K562 (cell line): ENCODE results near the gene ELMO3. TPM values are rescaled to one million over a fixed set of nuclear protein-coding genes. Genes with fewer than 3 reads are reported as not detected.

Source experiments
- ATAC-seq: fragments of 200-7000 bp; cut with Tn5 transposase; 3 replicates; pipeline ENCODE4 v1.9.1; 2020; ENCODE audit warnings: moderate library complexity
- BruUV-seq: library from RNA; stranded (reverse); fragments of 400-500 nt; replicated peaks from 2 replicates; lab custom pipeline; 2021; lab: Mats Ljungman, UMichigan
- CTCF ChIA-PET: fragments of 300-600 bp; formaldehyde crosslinking; extraction: SDS; loops from one replicate; lab custom pipeline; 2021; ENCODE audit warnings: low intra/inter-chr PET ratio; lab: Yijun Ruan, JAX
- POLR2A ChIA-PET: fragments of 300-600, 350-650 bp; sonication (Branson Sonifier 250); formaldehyde crosslinking; extraction: SDS; loops from one replicate; lab custom pipeline; 2021; ENCODE audit warnings: antibody characterized with exemption, inconsistent platforms; lab: Yijun Ruan, JAX
- DNase-seq, 4 experiments: peaks; one replicate each; pipeline versions ENCODE4 v3.0.0 to v3.0.0-alpha.2; 2011 to 2018; ENCODE audit warnings: low spot score in 3 of 4, mixed read lengths in 3 of 4; ENCODE audit errors: extremely low read depth in 1 of 4
- FAIRE-seq: peaks from 2 replicates; lab custom pipeline; 2011; peaks lifted over from hg19 to GRCh38; lab: Jason Lieb, UNC
- H2AFZ ChIP-seq: 2 replicates; pipeline ENCODE4 v1.6.0; 2011; ENCODE audit warnings: low read depth, low read length, control low read depth, inconsistent platforms
- H3K27ac ChIP-seq: fragments of 200-600 bp; 3 replicates; pipeline ENCODE4 v1.8.0; 2011; ENCODE audit warnings: low read depth, mild to moderate bottlenecking, control low read depth, inconsistent platforms, low read length, moderate library complexity, mixed read lengths; ENCODE audit errors: extremely low read depth
- H3K27me3 ChIP-seq, 2 experiments: fragments of 300-600 bp in 1 of 2; 2 replicates in 1 of 2; 3 replicates in 1 of 2; pipeline versions ENCODE4 v1.6.0 to v1.8.0; 2011; ENCODE audit warnings: inconsistent platforms in 2 of 2, low read length in 2 of 2, mild to moderate bottlenecking in 1 of 2, mixed read lengths in 1 of 2, moderate library complexity in 1 of 2; ENCODE audit not compliant: control insufficient read depth in 2 of 2, insufficient read depth in 2 of 2
- H3K36me3 ChIP-seq: fragments of 300-600 bp; 3 replicates; pipeline ENCODE4 v1.8.0; 2011; ENCODE audit warnings: mild to moderate bottlenecking, low read length, inconsistent platforms; ENCODE audit not compliant: control insufficient read depth, insufficient read depth
- H3K4me1 ChIP-seq, 2 experiments: fragments of 200-600 bp in 1 of 2; replicated peaks in 1 of 2; 2 replicates in 1 of 2; 3 replicates in 1 of 2; pipeline versions ENCODE4 v1.5.1 to v1.8.0; 2011; ENCODE audit warnings: inconsistent platforms in 2 of 2, low read length in 2 of 2, mild to moderate bottlenecking in 1 of 2, mixed read lengths in 1 of 2, moderate library complexity in 1 of 2; ENCODE audit not compliant: control insufficient read depth in 2 of 2, insufficient read depth in 2 of 2
- H3K4me2 ChIP-seq: 2 replicates; pipeline ENCODE4 v1.6.1; 2011; ENCODE audit warnings: low read length, control low read depth, inconsistent platforms, mixed read lengths; ENCODE audit not compliant: insufficient read depth
- H3K4me3 ChIP-seq: fragments of 200-600 bp; sonication (generic), shearing (Covaris generic); 2 replicates; pipeline ENCODE4 v1.5.1; 2016; ENCODE audit warnings: control low read depth, inconsistent platforms
- H3K79me2 ChIP-seq: fragments of 200-600 bp; 3 replicates; pipeline ENCODE4 v1.8.0; 2011; ENCODE audit warnings: low read length, inconsistent platforms; ENCODE audit not compliant: control insufficient read depth, insufficient read depth
- H3K9ac ChIP-seq, 2 experiments: 2 replicates each; pipeline versions ENCODE4 v1.6.0 to v1.6.1; 2011; ENCODE audit warnings: low read depth in 2 of 2, low read length in 2 of 2, control low read depth in 1 of 2, inconsistent platforms in 1 of 2, mild to moderate bottlenecking in 1 of 2, mixed read lengths in 1 of 2; ENCODE audit not compliant: insufficient read depth in 1 of 2
- H3K9me1 ChIP-seq: one replicate; pipeline ENCODE4 v1.6.0; 2011; ENCODE audit warnings: inconsistent platforms, mild to moderate bottlenecking, low read length, moderate library complexity; ENCODE audit not compliant: control insufficient read depth, insufficient read depth
- H3K9me3 ChIP-seq: replicated peaks from 2 replicates; pipeline ENCODE4 v1.5.1; 2011; ENCODE audit warnings: low read depth, low read length, inconsistent platforms; ENCODE audit not compliant: control insufficient read depth, insufficient read depth
- H4K20me1 ChIP-seq: replicated peaks from 2 replicates; pipeline ENCODE4 v1.6.1; 2011; ENCODE audit warnings: low read length, inconsistent platforms, mixed read lengths; ENCODE audit not compliant: control insufficient read depth, insufficient read depth
- FIP1L1 ChIP-seq: fragments of 200-400 bp; formaldehyde crosslinking; IDR thresholded peaks from 2 replicates; pipeline ENCODE4 v1.6.1; 2018; ENCODE audit warnings: mild to moderate bottlenecking, low read depth, low read length; ENCODE audit not compliant: poor library complexity, severe bottlenecking
- KAT2B ChIP-seq: IDR thresholded peaks from one replicate; pipeline ENCODE4 v1.6.1; 2012; ENCODE audit warnings: low read depth, mild to moderate bottlenecking, control low read depth, inconsistent platforms, low read length, moderate library complexity
- U2AF1 ChIP-seq: fragments of 200-400 bp; formaldehyde crosslinking; optimal IDR thresholded peaks from 2 replicates; pipeline ENCODE3; 2017; ENCODE audit warnings: mild to moderate bottlenecking, low read depth, low read length, moderate library complexity
- WGBS: fragments of 100-300 bp; shearing (Covaris generic); methylation state at CpG from one replicate; pipeline ENCODE4 v1.1.6; 2016; ENCODE audit warnings: low coverage, mixed read lengths; ENCODE audit not compliant: insufficient coverage; ENCODE audit errors: missing lambda C conversion rate; 5-methylcytosine and 5-hydroxymethylcytosine counted together
- in situ Hi-C: fragments of 300-500 bp; cut with MboI; formaldehyde crosslinking; loops from 4 replicates; pipeline ENCODE4 v1.15.0; 2018; ENCODE audit warnings: inconsistent platforms, mixed read lengths
- intact Hi-C: fragments of 100-400 bp; cut with micrococcal nuclease; formaldehyde crosslinking; loops from 2 replicates; pipeline ENCODE4 v1.14.2; 2022
- polyA plus RNA-seq, 8 experiments: library from polyadenylated mRNA; depleted of rRNA in 4 of 8; stranded (reverse) in 5 of 8; unstranded in 3 of 8; fragments of >200 nt; fragmentation: Nextera tagmentation in 2 of 8; fragmentation: Illumina TruSeq in 1 of 8; extraction: Ambion mirVana in 2 of 8; extraction: Trizol in 1 of 8; gene quantifications; 2 replicates each; pipeline versions ENCODE4 v1.2.1 to v1.2.3, GENCODE V29; 2011 to 2014; ENCODE audit warnings: inconsistent platforms in 1 of 8, missing spikeins in 1 of 8
- total RNA-seq, 7 experiments: library from RNA; depleted of rRNA in 6 of 7; stranded (reverse); fragments of >200 nt in 6 of 7; fragmentation: Illumina TruSeq in 2 of 7; extraction: Trizol in 2 of 7; gene quantifications; 2 replicates each; pipeline versions ENCODE4 v1.2.1 to v1.2.3, GENCODE V29; 2011 to 2021; ENCODE audit warnings: low replicate concordance in 1 of 7

ELMO3 gene
- total and polyA plus RNA-seq, 9 of the 15 experiments (the other 6 are each of a cell fraction or from before 2014, with no cell fraction given) = 0.04 to 5.1 (median 1.5) TPM

DNA sequence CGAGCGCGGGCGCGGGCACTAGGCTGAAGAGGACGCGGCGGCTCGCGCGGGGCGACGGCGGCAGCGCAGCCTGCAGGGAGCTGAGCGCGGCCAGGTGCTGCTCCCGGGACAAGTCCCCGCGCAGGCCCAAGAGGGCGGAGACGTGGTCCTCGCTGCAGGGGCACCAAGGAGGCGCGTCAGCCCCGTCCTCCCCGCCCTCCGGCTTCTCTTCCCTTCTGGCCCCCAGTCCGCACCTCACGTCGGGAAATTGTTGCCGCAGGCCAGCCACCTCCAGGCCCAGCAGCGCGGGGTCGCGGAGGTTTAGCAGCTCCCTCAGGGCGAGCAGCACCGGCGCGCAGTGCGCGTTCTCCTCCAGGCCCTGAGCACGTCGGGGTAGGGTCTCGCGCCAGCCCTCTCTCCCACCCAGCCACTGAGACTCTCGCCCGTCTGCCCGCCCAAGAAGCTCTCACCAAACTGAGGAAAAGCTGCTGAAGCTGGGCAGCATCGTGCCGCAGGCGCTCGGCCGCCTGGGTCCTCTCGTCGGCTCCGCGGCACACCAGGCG is 14.4 kb upstream of the ELMO3 start:
- Histone ChIP-seq H3K27me3 (no peaks in the 10 kb centered on the region), H2AFZ (peak overlapping the region; percentile 91), H3K36me3 (no peaks in the 10 kb centered on the region), H3K9me3 (no peaks in the 10 kb centered on the region), H3K9ac (peak overlapping the region in 1 of 2 experiments; percentile 97; a peak in 2 of 4 replicates), H4K20me1 (peaks cover 11% of the 10 kb centered on the region), H3K4me2 (peak overlapping the region; percentile 99; the same call in 1 of the 2 replicates), H3K4me3 (peak overlapping the region; percentile 61), H3K9me1 (no peaks in the 10 kb centered on the region), H3K79me2 (peaks cover 14% of the 10 kb centered on the region), H3K4me1 (peaks cover 13 to 47% of the 10 kb centered on the region in 2 experiments), H3K27ac (no peak overlapping the region)
- ATAC-seq = no peak
- POLR2A ChIA-PET = interaction anchor here (0.5 to 1.3 kb wide), 5 partner anchors 8 to 218 kb away, joined by 3 to 4 read pairs (median 3); no protein-coding TSS in a partner anchor
- in situ Hi-C loops = no loop called here
- BruUV-seq = no TSS peak
- no peak for DNase-seq
- no peak for FAIRE-seq
- intact Hi-C loops = loop anchor here (10.0 kb wide), 2 partner anchors 170 to 230 kb away; no protein-coding TSS in a partner anchor
- TF ChIP-seq U2AF1 = no peak
- TF ChIP-seq KAT2B = no peak
- peak; percentile 2 for TF ChIP-seq FIP1L1
- TF ChIP-seq, all 486 proteins: peak for 1
- CTCF ChIA-PET = interaction anchor here (0.6 to 1.4 kb wide), 4 partner anchors 29 to 207 kb away, joined by 3 to 5 read pairs (median 4); partner anchors contain the start of gene FHOD1
- whole genome bisulfite sequencing = 50% methylated on average over 39 of the region's 59 CpGs
